Measurements from ENCODE around the gene CDC37L1.
A peak's percentile ranks its signal among the peaks of the same experiment; 100 is the strongest.

Gene CDC37L1

GRCh38 chr9:4667681-4668080 is 11.7 kb upstream of the CDC37L1 start:
- Histone ChIP-seq H3K9me3 (ENCODE audit: control insufficient read depth in 5 of 5, low read length in 5 of 5) (no peaks in the 10 kb centered on the region), H3K27ac (ENCODE audit: low read depth, low read length) (no peak overlapping the region), H3K36me3 (ENCODE audit: control insufficient read depth in 5 of 5, insufficient read depth in 5 of 5, low read length in 5 of 5) (no peaks in the 10 kb centered on the region), H3K9ac (ENCODE audit: low read length in 5 of 5) (no peak overlapping the region), H3K4me1 (ENCODE audit: control insufficient read depth in 5 of 5, insufficient read depth in 5 of 5, low read length in 5 of 5) (peaks cover 4 to 40% (median 35%) of the 10 kb centered on the region in 5 donors), H3K4me3 (ENCODE audit: low read depth in 1 of 5, low read length in 5 of 5) (no peak overlapping the region), H3K27me3 (ENCODE audit: control insufficient read depth in 5 of 5, insufficient read depth in 4 of 5, low read length in 5 of 5) (no peaks in the 10 kb centered on the region)

- no peaks in the 10 kb centered on the region for H3K9me3 ChIP-seq (ENCODE audit: control insufficient read depth in 5 of 5, low read length in 5 of 5)
- H3K36me3 ChIP-seq (ENCODE audit: control insufficient read depth in 5 of 5, insufficient read depth in 5 of 5, low read length in 5 of 5) = no peaks in the 10 kb centered on the region
- no peaks in the 10 kb centered on the region for H3K27me3 ChIP-seq (ENCODE audit: control insufficient read depth in 5 of 5, insufficient read depth in 4 of 5, low read length in 5 of 5)
- H3K4me3 ChIP-seq (ENCODE audit: low read depth in 1 of 5, low read length in 5 of 5) = no peak overlapping the region
- H3K27ac ChIP-seq (ENCODE audit: low read depth, low read length) = no peak overlapping the region
- peaks cover 0 to 30% (median 26%) of the 10 kb centered on the region in 5 donors for H3K4me1 ChIP-seq (ENCODE audit: control insufficient read depth in 5 of 5, insufficient read depth in 5 of 5, low read length in 5 of 5)
- H3K9ac ChIP-seq (ENCODE audit: low read length in 5 of 5) = no peak overlapping the region
Measured at GRCh38 chr9:4668604-4669003, 10.8 kb upstream of the CDC37L1 start.

GRCh38 chr9:4669890-4670289 is 9.5 kb upstream of the CDC37L1 start:
- no peaks in the 10 kb centered on the region for H3K36me3 ChIP-seq (ENCODE audit: control insufficient read depth in 5 of 5, insufficient read depth in 5 of 5, low read length in 5 of 5)
- H3K9me3 ChIP-seq (ENCODE audit: control insufficient read depth in 5 of 5, low read length in 5 of 5) = no peaks in the 10 kb centered on the region
- H3K4me3 ChIP-seq (ENCODE audit: low read depth in 1 of 5, low read length in 5 of 5) = no peak overlapping the region
- H3K27me3 ChIP-seq (ENCODE audit: control insufficient read depth in 5 of 5, insufficient read depth in 4 of 5, low read length in 5 of 5) = no peaks in the 10 kb centered on the region
- H3K27ac ChIP-seq (ENCODE audit: low read depth, low read length) = no peak overlapping the region
- H3K4me1 ChIP-seq (ENCODE audit: control insufficient read depth in 5 of 5, insufficient read depth in 5 of 5, low read length in 5 of 5) = peaks cover 0 to 18% (median 15%) of the 10 kb centered on the region in 5 donors
- no peak overlapping the region for H3K9ac ChIP-seq (ENCODE audit: low read length in 5 of 5)

- no peak overlapping the region for H3K4me3 ChIP-seq (ENCODE audit: low read depth in 1 of 5, low read length in 5 of 5)
Measured at GRCh38 chr9:4670591-4670990, 8.8 kb upstream of the CDC37L1 start.

GRCh38 chr9:4671737-4672136 is 7.6 kb upstream of the CDC37L1 start:
- Histone ChIP-seq H3K4me1 (ENCODE audit: control insufficient read depth in 5 of 5, insufficient read depth in 5 of 5, low read length in 5 of 5) (peaks cover 0 to 1% (median 0%) of the 10 kb centered on the region in 5 donors), H3K4me3 (ENCODE audit: low read depth in 1 of 5, low read length in 5 of 5) (no peak overlapping the region), H3K27me3 (ENCODE audit: control insufficient read depth in 5 of 5, insufficient read depth in 4 of 5, low read length in 5 of 5) (no peaks in the 10 kb centered on the region), H3K36me3 (ENCODE audit: control insufficient read depth in 5 of 5, insufficient read depth in 5 of 5, low read length in 5 of 5) (no peaks in the 10 kb centered on the region), H3K9me3 (ENCODE audit: control insufficient read depth in 5 of 5, low read length in 5 of 5) (no peaks in the 10 kb centered on the region), H3K27ac (ENCODE audit: low read depth, low read length) (no peak overlapping the region), H3K9ac (ENCODE audit: low read length in 5 of 5) (no peak overlapping the region)

More at GRCh38 chr9:4670591-4670990, 8.8 kb upstream of the CDC37L1 start:
- no peak overlapping the region for H3K27ac ChIP-seq (ENCODE audit: low read depth, low read length)
- H3K9me3 ChIP-seq (ENCODE audit: control insufficient read depth in 5 of 5, low read length in 5 of 5) = no peaks in the 10 kb centered on the region
- H3K36me3 ChIP-seq (ENCODE audit: control insufficient read depth in 5 of 5, insufficient read depth in 5 of 5, low read length in 5 of 5) = no peaks in the 10 kb centered on the region
- H3K9ac ChIP-seq (ENCODE audit: low read length in 5 of 5) = no peak overlapping the region
- H3K27me3 ChIP-seq (ENCODE audit: control insufficient read depth in 5 of 5, insufficient read depth in 4 of 5, low read length in 5 of 5) = no peaks in the 10 kb centered on the region
- H3K4me1 ChIP-seq (ENCODE audit: control insufficient read depth in 5 of 5, insufficient read depth in 5 of 5, low read length in 5 of 5) = peaks cover 0 to 12% (median 11%) of the 10 kb centered on the region in 5 donors

- H3K4me1 ChIP-seq (ENCODE audit: control insufficient read depth in 5 of 5, insufficient read depth in 5 of 5, low read length in 5 of 5) = peaks cover 0 to 12% (median 9%) of the 10 kb centered on the region in 5 donors
- no peaks in the 10 kb centered on the region for H3K36me3 ChIP-seq (ENCODE audit: control insufficient read depth in 5 of 5, insufficient read depth in 5 of 5, low read length in 5 of 5)
- no peak overlapping the region for H3K4me3 ChIP-seq (ENCODE audit: low read depth in 1 of 5, low read length in 5 of 5)
- peak overlapping the region; percentile 50 for H3K27ac ChIP-seq (ENCODE audit: low read depth, low read length)
- no peaks in the 10 kb centered on the region for H3K9me3 ChIP-seq (ENCODE audit: control insufficient read depth in 5 of 5, low read length in 5 of 5)
- H3K9ac ChIP-seq (ENCODE audit: low read length in 5 of 5) = no peak overlapping the region
- H3K27me3 ChIP-seq (ENCODE audit: control insufficient read depth in 5 of 5, insufficient read depth in 4 of 5, low read length in 5 of 5) = no peaks in the 10 kb centered on the region
Measured at GRCh38 chr9:4674783-4675182, 4.6 kb upstream of the CDC37L1 start.

GRCh38 chr9:4677392-4677791 is 2.0 kb upstream of the CDC37L1 start:
- Histone ChIP-seq H3K4me1 (ENCODE audit: control insufficient read depth in 5 of 5, insufficient read depth in 5 of 5, low read length in 5 of 5) (peaks cover 4 to 29% (median 19%) of the 10 kb centered on the region in 5 donors), H3K36me3 (ENCODE audit: control insufficient read depth in 5 of 5, insufficient read depth in 5 of 5, low read length in 5 of 5) (no peaks in the 10 kb centered on the region), H3K9ac (ENCODE audit: low read length in 5 of 5) (no peak overlapping the region), H3K27me3 (ENCODE audit: control insufficient read depth in 5 of 5, insufficient read depth in 4 of 5, low read length in 5 of 5) (no peaks in the 10 kb centered on the region), H3K4me3 (ENCODE audit: low read depth in 1 of 5, low read length in 5 of 5) (no peak overlapping the region), H3K9me3 (ENCODE audit: control insufficient read depth in 5 of 5, low read length in 5 of 5) (no peaks in the 10 kb centered on the region), H3K27ac (ENCODE audit: low read depth, low read length) (no peak overlapping the region)

DNA sequence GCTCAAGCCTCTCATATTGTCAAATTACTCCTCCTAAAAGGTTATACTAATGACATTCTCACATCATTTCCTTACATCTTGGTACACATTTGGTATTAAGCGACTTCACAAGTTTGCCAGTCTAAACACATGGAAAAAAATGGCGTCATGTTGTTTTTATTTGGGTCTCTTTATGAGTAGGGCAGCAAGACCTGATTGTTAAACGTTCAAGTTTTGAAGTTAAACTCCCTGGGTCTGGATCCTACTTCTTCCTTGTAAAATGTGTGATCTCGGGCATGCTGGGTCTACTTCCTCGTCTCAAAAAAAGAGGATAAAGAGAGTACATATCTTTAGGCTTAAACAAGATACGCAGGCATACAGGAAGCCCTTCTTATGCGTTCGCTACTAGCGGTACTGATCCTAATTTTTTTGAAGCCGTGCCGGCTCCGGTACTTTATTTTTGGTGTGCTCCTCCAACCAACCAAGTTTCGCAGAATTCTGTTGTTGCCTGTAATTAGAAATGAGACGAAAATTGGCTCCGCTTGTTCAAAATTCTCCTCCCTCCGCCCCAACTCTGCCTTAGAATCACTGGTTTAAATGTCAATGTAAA is 596 bp upstream of the CDC37L1 start:
- Histone ChIP-seq H3K9me3 (ENCODE audit: control insufficient read depth in 5 of 5, low read length in 5 of 5) (no peaks in the 10 kb centered on the region), H3K27ac (ENCODE audit: low read depth, low read length) (peak overlapping the region; percentile 97), H3K4me3 (ENCODE audit: low read depth in 1 of 5, low read length in 5 of 5) (peak overlapping the region; percentile 82 to 97 (median 92)), H3K9ac (ENCODE audit: low read length in 5 of 5) (peak overlapping the region; percentile 40 to 95 (median 93)), H3K4me1 (ENCODE audit: control insufficient read depth in 5 of 5, insufficient read depth in 5 of 5, low read length in 5 of 5) (peaks cover 4 to 29% (median 19%) of the 10 kb centered on the region in 5 donors), H3K27me3 (ENCODE audit: control insufficient read depth in 5 of 5, insufficient read depth in 4 of 5, low read length in 5 of 5) (no peaks in the 10 kb centered on the region), H3K36me3 (ENCODE audit: control insufficient read depth in 5 of 5, insufficient read depth in 5 of 5, low read length in 5 of 5) (no peaks in the 10 kb centered on the region)

GRCh38 chr9:4680173-4680525 is 780 bp downstream of the CDC37L1 start:
- no peaks in the 10 kb centered on the region for H3K9me3 ChIP-seq (ENCODE audit: control insufficient read depth in 5 of 5, low read length in 5 of 5)
- H3K9ac ChIP-seq (ENCODE audit: low read length in 5 of 5) = peak overlapping the region; percentile 93 to 96 (median 95)
- no peaks in the 10 kb centered on the region for H3K27me3 ChIP-seq (ENCODE audit: control insufficient read depth in 5 of 5, insufficient read depth in 4 of 5, low read length in 5 of 5)

GRCh38 chr9:4680750-4681149 is 1.4 kb downstream of the CDC37L1 start:
- H3K27me3 ChIP-seq (ENCODE audit: control insufficient read depth in 5 of 5, insufficient read depth in 4 of 5, low read length in 5 of 5) = no peaks in the 10 kb centered on the region
- peak overlapping the region; percentile 97 for H3K27ac ChIP-seq (ENCODE audit: low read depth, low read length)
- H3K4me1 ChIP-seq (ENCODE audit: control insufficient read depth in 5 of 5, insufficient read depth in 5 of 5, low read length in 5 of 5) = peaks cover 4 to 29% (median 25%) of the 10 kb centered on the region in 5 donors
- peak overlapping the region; percentile 82 to 97 (median 91) for H3K4me3 ChIP-seq (ENCODE audit: low read depth in 1 of 5, low read length in 5 of 5)
- H3K36me3 ChIP-seq (ENCODE audit: control insufficient read depth in 5 of 5, insufficient read depth in 5 of 5, low read length in 5 of 5) = peaks cover 3 to 9% (median 5%) of the 10 kb centered on the region in 5 donors
- peak overlapping the region; percentile 93 to 96 (median 95) for H3K9ac ChIP-seq (ENCODE audit: low read length in 5 of 5)
- no peaks in the 10 kb centered on the region for H3K9me3 ChIP-seq (ENCODE audit: control insufficient read depth in 5 of 5, low read length in 5 of 5)

More at GRCh38 chr9:4680173-4680525, 780 bp downstream of the CDC37L1 start:
- Histone ChIP-seq H3K27ac (ENCODE audit: low read depth, low read length) (peak overlapping the region; percentile 97), H3K4me1 (ENCODE audit: control insufficient read depth in 5 of 5, insufficient read depth in 5 of 5, low read length in 5 of 5) (peaks cover 4 to 29% (median 25%) of the 10 kb centered on the region in 5 donors), H3K36me3 (ENCODE audit: control insufficient read depth in 5 of 5, insufficient read depth in 5 of 5, low read length in 5 of 5) (peaks cover 0 to 4% (median 3%) of the 10 kb centered on the region in 5 donors), H3K4me3 (ENCODE audit: low read depth in 1 of 5, low read length in 5 of 5) (peak overlapping the region; percentile 82 to 97 (median 91))
